ENCODE measurements around the gene HOXD3.

DNA sequence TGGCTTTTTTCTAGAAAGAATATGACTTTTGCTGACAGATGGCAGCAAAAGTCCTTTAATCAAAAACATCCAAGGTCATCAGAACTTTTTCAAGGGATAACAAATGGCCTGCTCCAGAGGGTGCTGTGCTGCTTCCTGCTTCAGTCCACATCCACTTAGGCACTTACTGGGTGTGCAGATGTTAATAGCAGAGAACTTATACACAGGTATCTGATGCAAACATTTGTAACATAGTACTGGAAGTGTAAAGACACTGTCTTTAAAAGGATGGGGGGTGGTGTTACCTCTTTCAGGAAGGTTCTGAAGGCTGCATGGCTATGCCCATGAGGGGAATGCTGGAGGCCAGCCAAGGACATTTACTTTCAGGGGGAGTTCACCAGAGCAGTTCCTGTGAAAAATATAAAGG is 22.1 kb upstream of the HOXD3 start:
- TF ChIP-seq, protein P1, sequence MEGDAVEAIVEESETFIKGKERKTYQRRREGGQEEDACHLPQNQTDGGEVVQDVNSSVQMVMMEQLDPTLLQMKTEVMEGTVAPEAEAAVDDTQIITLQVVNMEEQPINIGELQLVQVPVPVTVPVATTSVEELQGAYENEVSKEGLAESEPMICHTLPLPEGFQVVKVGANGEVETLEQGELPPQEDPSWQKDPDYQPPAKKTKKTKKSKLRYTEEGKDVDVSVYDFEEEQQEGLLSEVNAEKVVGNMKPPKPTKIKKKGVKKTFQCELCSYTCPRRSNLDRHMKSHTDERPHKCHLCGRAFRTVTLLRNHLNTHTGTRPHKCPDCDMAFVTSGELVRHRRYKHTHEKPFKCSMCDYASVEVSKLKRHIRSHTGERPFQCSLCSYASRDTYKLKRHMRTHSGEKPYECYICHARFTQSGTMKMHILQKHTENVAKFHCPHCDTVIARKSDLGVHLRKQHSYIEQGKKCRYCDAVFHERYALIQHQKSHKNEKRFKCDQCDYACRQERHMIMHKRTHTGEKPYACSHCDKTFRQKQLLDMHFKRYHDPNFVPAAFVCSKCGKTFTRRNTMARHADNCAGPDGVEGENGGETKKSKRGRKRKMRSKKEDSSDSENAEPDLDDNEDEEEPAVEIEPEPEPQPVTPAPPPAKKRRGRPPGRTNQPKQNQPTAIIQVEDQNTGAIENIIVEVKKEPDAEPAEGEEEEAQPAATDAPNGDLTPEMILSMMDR (IDR thresholded peaks at IDR 0.05) = no peak
- no peak for TF ChIP-seq POLR2A (IDR thresholded peaks at IDR 0.05)

Data from esophagus squamous epithelium (tissue), 4 donors.